H1 (cell line): ENCODE data around the gene NAV2. TPM values are rescaled to one million over a fixed set of nuclear protein-coding genes. Genes with fewer than 3 reads are reported as not detected.
"Not testable (repeated sequence)": the region's sequence is repeated elsewhere in the genome, so short reads cannot be mapped to it uniquely, and the experiment has no call there.

Source experiments
- CTCF ChIA-PET: fragments of 300-600 bp; sonication (Branson Sonifier 250); formaldehyde crosslinking; loops from one replicate; lab custom pipeline; 2021; ENCODE audit not compliant: partially characterized antibody; lab: Charles Lee
- POLR2A ChIA-PET: fragments of 300-600 bp; sonication (Branson Sonifier 250); formaldehyde crosslinking; loops from one replicate; lab custom pipeline; 2021; ENCODE audit warnings: inconsistent platforms; ENCODE audit not compliant: partially characterized antibody; lab: Charles Lee
- DNase-seq, 2 experiments: peaks; one replicate each; pipeline versions ENCODE4 v3.0.0 to v3.0.0-alpha.2; 2010 to 2022; ENCODE audit warnings: low spot score in 2 of 2, low read depth in 1 of 2, mixed read lengths in 1 of 2
- FAIRE-seq: peaks from 2 replicates; lab custom pipeline; 2011; peaks lifted over from hg19 to GRCh38; lab: Jason Lieb, UNC
- H2AFZ ChIP-seq: 2 replicates; pipeline ENCODE4 v1.8.1; 2012; ENCODE audit warnings: low read length, inconsistent platforms
- H2AK5ac ChIP-seq: 2 replicates; pipeline ENCODE4 v1.6.1; 2013; ENCODE audit warnings: low read depth, low read length
- H2BK120ac ChIP-seq: replicated peaks from 2 replicates; pipeline ENCODE3; 2013; ENCODE audit warnings: low read depth, low read length, inconsistent platforms
- H2BK12ac ChIP-seq: 2 replicates; pipeline ENCODE4 v1.6.1; 2013; ENCODE audit warnings: low read depth, low read length
- H2BK15ac ChIP-seq: 2 replicates; pipeline ENCODE4 v1.6.1; 2013; ENCODE audit warnings: low read length
- H2BK20ac ChIP-seq: 2 replicates; pipeline ENCODE4 v1.6.1; 2013; ENCODE audit warnings: low read length
- H2BK5ac ChIP-seq: 2 replicates; pipeline ENCODE4 v1.6.1; 2013; ENCODE audit warnings: low read depth, low read length
- H3K14ac ChIP-seq: 2 replicates; pipeline ENCODE4 v1.6.1; 2013; ENCODE audit warnings: inconsistent platforms; ENCODE audit not compliant: insufficient read length
- H3K18ac ChIP-seq: 2 replicates; pipeline ENCODE4 v1.6.1; 2013; ENCODE audit warnings: low read length; ENCODE audit errors: extremely low read depth
- H3K23ac ChIP-seq: 2 replicates; pipeline ENCODE4 v1.6.1; 2013; ENCODE audit warnings: inconsistent platforms; ENCODE audit not compliant: insufficient read length
- H3K23me2 ChIP-seq: 2 replicates; pipeline ENCODE4 v1.6.1; 2013; ENCODE audit warnings: low read depth, low read length
- H3K27ac ChIP-seq: 2 replicates; pipeline ENCODE4 v1.6.1; 2011; ENCODE audit warnings: low read depth, low read length, inconsistent platforms
- H3K27me3 ChIP-seq, 4 experiments: replicated peaks in 1 of 4; 1 replicate in 1 of 4; 2 replicates in 3 of 4; pipeline versions ENCODE4 v1.6.1 to v1.8.1; 2011 to 2013; ENCODE audit warnings: low read length in 3 of 4, mild to moderate bottlenecking in 3 of 4, inconsistent platforms in 2 of 4, mixed read lengths in 2 of 4, moderate library complexity in 1 of 4; ENCODE audit not compliant: control insufficient read depth in 3 of 4, insufficient read depth in 3 of 4; ENCODE audit errors: extremely low read depth in 1 of 4
- H3K36me3 ChIP-seq, 4 experiments: 2 replicates each; pipeline versions ENCODE4 v1.6.1 to v1.8.1; 2011 to 2013; ENCODE audit warnings: mild to moderate bottlenecking in 4 of 4, low read length in 3 of 4, moderate library complexity in 2 of 4, control low read depth in 1 of 4, inconsistent platforms in 1 of 4; ENCODE audit not compliant: insufficient read depth in 4 of 4, control insufficient read depth in 2 of 4
- H3K4ac ChIP-seq: replicated peaks from 2 replicates; pipeline ENCODE3; 2013; ENCODE audit warnings: low read length, low read depth, mixed read lengths, inconsistent platforms; ENCODE audit not compliant: insufficient read length
- H3K4me1 ChIP-seq, 4 experiments: replicated peaks in 1 of 4; 1 replicate in 1 of 4; 2 replicates in 3 of 4; pipeline versions ENCODE4 v1.6.1 to v1.8.1; 2011 to 2013; ENCODE audit warnings: low read length in 3 of 4, inconsistent platforms in 2 of 4, mixed read lengths in 1 of 4; ENCODE audit not compliant: insufficient read depth in 4 of 4, control insufficient read depth in 3 of 4
- H3K4me2 ChIP-seq, 2 experiments: 2 replicates each; pipeline versions ENCODE4 v1.6.1 to v1.8.1; 2011 to 2013; ENCODE audit warnings: low read depth in 2 of 2, low read length in 2 of 2, control low read depth in 1 of 2, inconsistent platforms in 1 of 2, mild to moderate bottlenecking in 1 of 2; ENCODE audit not compliant: insufficient read depth in 1 of 2
- H3K4me3 ChIP-seq, 4 experiments: fragments of 200-600, 300-600 bp in 1 of 4; sonication (generic), shearing (Covaris generic), sonication (Bioruptor Twin) in 1 of 4; 2 replicates each; pipeline versions ENCODE4 v1.5.1 to v1.8.1; 2011 to 2016; ENCODE audit warnings: low read length in 4 of 4, low read depth in 3 of 4, control low read depth in 2 of 4, inconsistent platforms in 2 of 4, mild to moderate bottlenecking in 2 of 4, mixed read lengths in 1 of 4, moderate library complexity in 1 of 4; ENCODE audit not compliant: insufficient read depth in 2 of 4; ENCODE audit errors: extremely low read depth in 1 of 4
- H3K56ac ChIP-seq: replicated peaks from 2 replicates; pipeline ENCODE3; 2013; ENCODE audit warnings: low read depth, mild to moderate bottlenecking, mixed read lengths, low read length, inconsistent platforms; ENCODE audit not compliant: insufficient read length
- H3K79me1 ChIP-seq: 2 replicates; pipeline ENCODE4 v1.6.1; 2013; ENCODE audit warnings: low read depth, low read length, control low read depth
- H3K79me2 ChIP-seq, 2 experiments: 2 replicates each; pipeline versions ENCODE4 v1.6.1 to v1.8.1; 2012 to 2013; ENCODE audit warnings: low read length in 2 of 2, mild to moderate bottlenecking in 2 of 2, inconsistent platforms in 1 of 2; ENCODE audit not compliant: insufficient read depth in 2 of 2, control insufficient read depth in 1 of 2
- H3K9ac ChIP-seq, 4 experiments: replicated peaks in 1 of 4; 1 replicate in 1 of 4; 2 replicates in 3 of 4; pipeline versions ENCODE4 v1.6.1 to v1.8.1; 2011 to 2013; ENCODE audit warnings: low read depth in 3 of 4, low read length in 3 of 4, control low read depth in 2 of 4, mild to moderate bottlenecking in 2 of 4, moderate library complexity in 2 of 4, inconsistent platforms in 1 of 4; ENCODE audit errors: extremely low read depth in 1 of 4
- H3K9me3 ChIP-seq, 2 experiments: 2 replicates each; pipeline versions ENCODE4 v1.6.1 to v1.8.1; 2012 to 2013; ENCODE audit warnings: mild to moderate bottlenecking in 2 of 2, moderate library complexity in 2 of 2, control low read depth in 1 of 2, inconsistent platforms in 1 of 2, low read depth in 1 of 2, low read length in 1 of 2, mixed read lengths in 1 of 2; ENCODE audit not compliant: insufficient read depth in 2 of 2
- H4K20me1 ChIP-seq, 2 experiments: replicated peaks in 1 of 2; 2 replicates each; pipeline versions ENCODE3 to v1.8.1; 2011 to 2013; ENCODE audit warnings: inconsistent platforms in 2 of 2, low read length in 2 of 2, mild to moderate bottlenecking in 1 of 2; ENCODE audit not compliant: insufficient read depth in 2 of 2, control insufficient read depth in 1 of 2
- H4K5ac ChIP-seq: 2 replicates; pipeline ENCODE4 v1.6.1; 2013; ENCODE audit warnings: low read length, low read depth, mixed read lengths, inconsistent platforms; ENCODE audit not compliant: insufficient read length
- H4K8ac ChIP-seq: 2 replicates; pipeline ENCODE4 v1.8.0; 2013; ENCODE audit warnings: mild to moderate bottlenecking, moderate library complexity, low read length, inconsistent platforms; ENCODE audit not compliant: insufficient read depth; ENCODE audit errors: extremely low read depth
- H4K91ac ChIP-seq: replicated peaks from 2 replicates; pipeline ENCODE3; 2013; ENCODE audit warnings: low read length, mixed read lengths, inconsistent platforms; ENCODE audit not compliant: insufficient read length
- WGBS, 2 experiments: shearing (Covaris generic) in 1 of 2; methylation state at CpG; one replicate each; pipeline versions ENCODE4 v1.1.6 to v1.1.7; 2013 to 2015; ENCODE audit warnings: low lambda C conversion rate in 2 of 2, mixed read lengths in 2 of 2, inconsistent platforms in 1 of 2, low coverage in 1 of 2, missing lambda C conversion rate in 1 of 2; ENCODE audit not compliant: insufficient replicate concordance in 2 of 2, insufficient coverage in 1 of 2, insufficient read length in 1 of 2; ENCODE audit errors: extremely low coverage in 1 of 2, missing lambda C conversion rate in 1 of 2; 5-methylcytosine and 5-hydroxymethylcytosine counted together
- polyA plus RNA-seq, 7 experiments: library from polyadenylated mRNA; depleted of rRNA in 3 of 7; stranded (reverse) in 5 of 7; unstranded in 2 of 7; fragments of >200 nt in 5 of 7; fragments of 200-250 nt in 2 of 7; gene quantifications; 1 replicate in 5 of 7; 2 replicates in 1 of 7; 4 replicates in 1 of 7; pipeline versions ENCODE4 v1.2.1 to v1.2.3, GENCODE V29; 2011 to 2013; ENCODE audit warnings: missing spikeins in 2 of 7, mixed read lengths in 2 of 7
- total RNA-seq: library from RNA; stranded (reverse); fragmentation: NEBNext Ultra II Directional; extraction: Animal tissue kit (Norgen Biotek cat#: 25700); gene quantifications from 2 replicates; pipeline ENCODE4 v1.2.1, GENCODE V29; 2021

The NAV2 gene
- total and polyA plus RNA-seq, 2 of the 8 experiments (the other 6 are each of a cell fraction or from before 2014, with no cell fraction given): 35.6 to 73.6 TPM

DNA sequence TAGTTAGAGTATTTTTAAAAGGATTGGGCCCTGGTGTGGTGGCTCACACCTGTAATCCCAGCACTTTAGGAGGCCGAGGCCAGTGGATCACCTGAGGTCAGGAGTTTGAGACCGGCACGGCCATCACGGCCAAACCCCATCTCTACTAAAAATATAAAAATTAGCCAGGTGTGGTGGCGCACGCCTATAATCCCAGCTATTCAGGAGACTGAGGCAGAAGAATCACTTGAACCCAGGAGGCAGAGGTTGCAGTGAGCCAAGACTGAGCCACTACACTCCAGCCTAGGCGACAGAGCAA lies 415.8 kb downstream of the NAV2 start:
- H3K4me1 ChIP-seq, H4K20me1 ChIP-seq, H3K36me3 ChIP-seq, H4K8ac ChIP-seq, H3K9ac ChIP-seq, H4K91ac ChIP-seq, H3K56ac ChIP-seq, H3K79me2 ChIP-seq, H2AK5ac ChIP-seq, H4K5ac ChIP-seq, H2BK12ac ChIP-seq, H3K79me1 ChIP-seq, H2AFZ ChIP-seq, H2BK15ac ChIP-seq, DNase-seq, H3K27ac ChIP-seq, H3K23ac ChIP-seq, H3K4ac ChIP-seq, H3K14ac ChIP-seq, H3K23me2 ChIP-seq, H3K4me3 ChIP-seq, H3K18ac ChIP-seq, H3K9me3 ChIP-seq, H2BK5ac ChIP-seq, H2BK20ac ChIP-seq, FAIRE-seq, H3K4me2 ChIP-seq, H2BK120ac ChIP-seq: not testable (repeated sequence)
- peaks cover 8 to 24% (median 17%) of the 10 kb centered on the region in 4 experiments for H3K27me3 ChIP-seq
- 89% methylated on average over 7 of the region's 7 CpGs; no CpG with 5 or more reads in 1 of the 2 experiments for WGBS, 2 experiments
- ChIA-PET CTCF (interaction anchor here (0.6 to 4.0 kb wide), 84 partner anchors 9 to 849 kb away, joined by 3 to 130 read pairs (median 4); partner anchors contain the start of genes DBX1 and HTATIP2), POLR2A (interaction anchor here (1.0 to 1.3 kb wide), 3 partner anchors 28 to 226 kb away, joined by 3 to 4 read pairs (median 3); no protein-coding TSS in a partner anchor)
